Loucy (cell line): ENCODE measurements around the gene DACT2.

ENCODE experiments used
- H2AFZ ChIP-seq: fragments of 200-600 bp; sonication (generic); 2 replicates; pipeline ENCODE4 v1.6.0; 2016; ENCODE audit warnings: antibody characterized with exemption, mild to moderate bottlenecking, low read length, moderate library complexity
- H3F3A ChIP-seq: fragments of 200-600 bp; 2 replicates; pipeline ENCODE4 v1.6.0; 2016; ENCODE audit warnings: antibody characterized with exemption, low read depth, mild to moderate bottlenecking
- H3K27me3 ChIP-seq: fragments of 200-600 bp; sonication (generic); 2 replicates; pipeline ENCODE4 v1.6.1; 2014; ENCODE audit warnings: low read length, mild to moderate bottlenecking; ENCODE audit not compliant: insufficient read depth, poor library complexity, severe bottlenecking
- H3K36me3 ChIP-seq: fragments of 200-600 bp; sonication (generic); 2 replicates; pipeline ENCODE4 v1.6.1; 2016; ENCODE audit warnings: low read length; ENCODE audit not compliant: insufficient read depth
- H3K4me1 ChIP-seq: fragments of 200-600 bp; sonication (generic); 2 replicates; pipeline ENCODE4 v1.5.1; 2014; ENCODE audit warnings: low read length, mild to moderate bottlenecking; ENCODE audit not compliant: insufficient read depth, poor library complexity, severe bottlenecking
- H3K4me2 ChIP-seq: fragments of 200-600 bp; sonication (generic); 2 replicates; pipeline ENCODE4 v1.6.0; 2014; ENCODE audit warnings: antibody characterized with exemption, low read length, low read depth, mild to moderate bottlenecking; ENCODE audit not compliant: poor library complexity, severe bottlenecking
- H3K4me3 ChIP-seq: fragments of 200-600 bp; sonication (generic); 2 replicates; pipeline ENCODE4 v1.5.1; 2014; ENCODE audit warnings: low read length, mild to moderate bottlenecking, mixed read lengths; ENCODE audit not compliant: poor library complexity, severe bottlenecking
- H3K79me2 ChIP-seq: fragments of 200-600 bp; sonication (generic); 2 replicates; pipeline ENCODE4 v1.6.1; 2014; ENCODE audit warnings: low read length; ENCODE audit not compliant: insufficient read depth
- H3K9ac ChIP-seq: fragments of 200-600 bp; sonication (generic); 2 replicates; pipeline ENCODE4 v1.6.0; 2014; ENCODE audit warnings: mild to moderate bottlenecking, low read depth, low read length, moderate library complexity; ENCODE audit not compliant: poor library complexity, severe bottlenecking
- H3K9me2 ChIP-seq: fragments of 200-600 bp; sonication (generic); replicated peaks from 2 replicates; pipeline ENCODE4 v1.6.1; 2016; ENCODE audit warnings: low read depth, low read length, mixed read lengths
- H3K9me3 ChIP-seq: fragments of 200-600 bp; sonication (generic); 2 replicates; pipeline ENCODE4 v1.6.1; 2014; ENCODE audit warnings: mild to moderate bottlenecking, antibody characterized with exemption, low read length, low read depth; ENCODE audit not compliant: insufficient read depth
- H4K20me1 ChIP-seq: fragments of 200-600 bp; sonication (generic); 2 replicates; pipeline ENCODE4 v1.6.0; 2014; ENCODE audit warnings: antibody characterized with exemption, low read length, mild to moderate bottlenecking; ENCODE audit not compliant: insufficient read depth, poor library complexity, severe bottlenecking
- EZH2phosphoT487 ChIP-seq: fragments of 200-600 bp; IDR thresholded peaks from 2 replicates; pipeline ENCODE4 v1.6.1; 2018; ENCODE audit warnings: antibody characterized with exemption, mild to moderate bottlenecking, moderate library complexity, borderline replicate concordance
- TF ChIP-seq, protein P1 (sequence below): fragments of 200-600 bp; sonication (generic); conservative IDR thresholded peaks from 2 replicates; pipeline ENCODE4 v1.5.1; 2014; ENCODE audit warnings: mild to moderate bottlenecking, antibody characterized with exemption, low read length

DACT2 gene

DNA sequence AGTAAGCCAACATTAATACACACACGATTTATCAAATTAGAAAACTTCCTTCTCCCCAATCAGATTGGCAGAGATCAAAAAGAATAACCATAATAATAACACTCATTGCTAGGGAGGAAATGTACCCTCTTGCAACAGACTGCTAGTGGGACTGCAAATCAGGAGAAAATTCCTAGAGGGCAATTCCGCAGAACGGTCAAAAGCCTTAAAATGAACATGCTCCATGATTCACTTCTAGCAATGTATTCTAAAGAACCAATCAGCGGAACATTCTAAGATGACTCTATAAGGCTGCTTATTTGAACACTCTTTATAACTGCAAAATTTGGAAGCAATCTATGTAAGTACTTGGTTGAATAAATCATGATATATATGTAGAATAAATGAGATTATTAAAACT is 8.5 kb upstream of the DACT2 start:
- Histone ChIP-seq H3K79me2 (no peaks in the 10 kb centered on the region), H3K4me2 (no peak overlapping the region), H3K9ac (no peak overlapping the region), H3K36me3 (no peaks in the 10 kb centered on the region), H3K9me2 (no peaks in the 10 kb centered on the region), H3K9me3 (peaks cover 7% of the 10 kb centered on the region), H3K4me1 (no peaks in the 10 kb centered on the region), H3K4me3 (no peak overlapping the region), H2AFZ (no peak overlapping the region), H4K20me1 (no peaks in the 10 kb centered on the region), H3K27me3 (no peaks in the 10 kb centered on the region), H3F3A (no peaks in the 10 kb centered on the region)
- TF ChIP-seq, protein P1, sequence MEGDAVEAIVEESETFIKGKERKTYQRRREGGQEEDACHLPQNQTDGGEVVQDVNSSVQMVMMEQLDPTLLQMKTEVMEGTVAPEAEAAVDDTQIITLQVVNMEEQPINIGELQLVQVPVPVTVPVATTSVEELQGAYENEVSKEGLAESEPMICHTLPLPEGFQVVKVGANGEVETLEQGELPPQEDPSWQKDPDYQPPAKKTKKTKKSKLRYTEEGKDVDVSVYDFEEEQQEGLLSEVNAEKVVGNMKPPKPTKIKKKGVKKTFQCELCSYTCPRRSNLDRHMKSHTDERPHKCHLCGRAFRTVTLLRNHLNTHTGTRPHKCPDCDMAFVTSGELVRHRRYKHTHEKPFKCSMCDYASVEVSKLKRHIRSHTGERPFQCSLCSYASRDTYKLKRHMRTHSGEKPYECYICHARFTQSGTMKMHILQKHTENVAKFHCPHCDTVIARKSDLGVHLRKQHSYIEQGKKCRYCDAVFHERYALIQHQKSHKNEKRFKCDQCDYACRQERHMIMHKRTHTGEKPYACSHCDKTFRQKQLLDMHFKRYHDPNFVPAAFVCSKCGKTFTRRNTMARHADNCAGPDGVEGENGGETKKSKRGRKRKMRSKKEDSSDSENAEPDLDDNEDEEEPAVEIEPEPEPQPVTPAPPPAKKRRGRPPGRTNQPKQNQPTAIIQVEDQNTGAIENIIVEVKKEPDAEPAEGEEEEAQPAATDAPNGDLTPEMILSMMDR, result no peak
- no peak for TF ChIP-seq EZH2phosphoT487

DNA sequence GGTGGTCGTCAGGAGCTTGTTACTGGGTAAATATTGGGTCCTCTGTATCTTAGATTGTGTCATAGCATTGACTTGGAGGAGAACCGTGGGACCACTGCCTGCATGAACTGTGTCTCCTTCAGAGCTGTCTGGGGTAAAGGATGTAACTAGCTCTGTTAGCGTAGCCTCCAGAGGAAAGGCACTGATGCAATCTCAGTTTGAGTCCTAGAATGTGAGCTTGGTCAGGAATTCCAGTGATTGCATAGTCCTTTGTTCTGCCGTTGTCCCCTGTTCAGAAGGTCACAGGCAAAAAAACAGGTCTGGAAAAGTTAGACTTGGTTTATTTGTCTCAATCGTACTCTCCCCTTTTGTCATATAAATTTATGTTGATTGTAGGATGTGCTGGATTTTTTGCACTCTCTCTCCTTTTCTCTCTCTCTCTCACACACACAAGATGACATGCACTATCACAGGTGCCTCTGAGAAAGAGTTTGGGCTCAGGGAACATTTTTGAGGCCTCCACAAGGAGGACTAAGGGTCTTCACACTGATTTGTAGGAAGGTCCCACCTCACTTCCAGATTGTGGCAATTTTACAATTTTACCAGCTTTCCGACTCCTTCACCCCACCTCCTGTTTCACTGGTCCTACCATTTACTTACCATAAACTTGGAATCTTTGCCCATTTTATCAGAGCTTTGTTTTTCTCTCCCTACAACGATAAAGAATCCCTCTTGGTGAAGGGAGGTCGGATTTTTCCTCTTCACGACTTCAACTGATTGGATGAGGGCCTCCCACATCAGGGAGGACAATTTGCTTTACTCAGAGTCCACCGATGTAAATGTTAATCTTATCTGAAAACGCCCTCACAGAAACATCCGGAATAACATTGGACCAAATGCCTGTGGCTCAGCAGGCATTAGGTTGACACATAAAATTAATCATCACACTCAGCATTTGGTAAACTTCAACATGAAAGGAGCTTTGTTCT is 7.0 kb upstream of the DACT2 start:
- Histone ChIP-seq H3K36me3 (no peaks in the 10 kb centered on the region), H3K9me2 (no peaks in the 10 kb centered on the region), H3K27me3 (no peaks in the 10 kb centered on the region), H2AFZ (no peak overlapping the region), H3K9me3 (peaks cover 7% of the 10 kb centered on the region), H3K4me1 (no peaks in the 10 kb centered on the region), H3K79me2 (no peaks in the 10 kb centered on the region), H3F3A (no peaks in the 10 kb centered on the region), H3K9ac (no peak overlapping the region), H4K20me1 (no peaks in the 10 kb centered on the region), H3K4me3 (no peak overlapping the region), H3K4me2 (no peak overlapping the region)
- TF ChIP-seq, protein P1, result no peak
- TF ChIP-seq EZH2phosphoT487, result no peak

DNA sequence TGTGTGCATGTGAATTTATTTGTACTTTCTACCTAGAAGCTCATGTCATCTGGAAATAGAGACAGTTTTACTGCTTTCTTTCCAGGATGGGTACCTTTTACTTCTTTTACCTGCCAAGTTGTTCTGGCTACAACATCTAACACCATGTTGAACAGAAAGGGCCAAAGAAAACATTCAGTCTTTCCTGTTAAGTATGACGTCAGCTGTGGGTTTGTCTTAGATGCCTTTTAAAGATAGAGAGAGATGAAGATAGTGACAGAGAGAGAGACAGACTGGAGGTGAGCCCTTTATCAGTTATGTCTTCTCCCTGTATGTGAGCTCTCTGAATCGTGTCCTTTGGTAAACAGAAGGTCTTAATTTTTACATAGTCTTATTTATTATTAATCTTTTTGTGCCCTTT is 3.4 kb upstream of the DACT2 start:
- Histone ChIP-seq H3K79me2 (no peaks in the 10 kb centered on the region), H3K9me2 (no peaks in the 10 kb centered on the region), H3K4me3 (no peak overlapping the region), H4K20me1 (no peaks in the 10 kb centered on the region), H3F3A (no peaks in the 10 kb centered on the region), H3K4me2 (no peak overlapping the region), H3K36me3 (no peaks in the 10 kb centered on the region), H2AFZ (no peak overlapping the region), H3K9ac (no peak overlapping the region), H3K4me1 (no peaks in the 10 kb centered on the region), H3K9me3 (peaks cover 12% of the 10 kb centered on the region), H3K27me3 (no peaks in the 10 kb centered on the region)
- TF ChIP-seq EZH2phosphoT487, result no peak
- TF ChIP-seq, protein P1, result no peak
